Pulmonary artery endothelial cell (primary cell): ENCODE measurements around the gene DUSP23. TPM values are rescaled to one million over a fixed set of nuclear protein-coding genes. Genes with fewer than 3 reads are reported as not detected.
A peak's percentile ranks its signal among the peaks of the same experiment; 100 is the strongest.

Experiments used
- DNase-seq: peaks from one replicate; pipeline ENCODE4 v3.0.0-alpha.2; 2011; ENCODE audit warnings: low read depth, low spot score
- total RNA-seq: library from RNA; depleted of rRNA; stranded (reverse); fragments of >200 nt; gene quantifications from 2 replicates; pipeline ENCODE4 v1.2.3, GENCODE V29; 2014

The DUSP23 gene
- 59.7 and 181 TPM in 2 replicates for total RNA-seq

DNA sequence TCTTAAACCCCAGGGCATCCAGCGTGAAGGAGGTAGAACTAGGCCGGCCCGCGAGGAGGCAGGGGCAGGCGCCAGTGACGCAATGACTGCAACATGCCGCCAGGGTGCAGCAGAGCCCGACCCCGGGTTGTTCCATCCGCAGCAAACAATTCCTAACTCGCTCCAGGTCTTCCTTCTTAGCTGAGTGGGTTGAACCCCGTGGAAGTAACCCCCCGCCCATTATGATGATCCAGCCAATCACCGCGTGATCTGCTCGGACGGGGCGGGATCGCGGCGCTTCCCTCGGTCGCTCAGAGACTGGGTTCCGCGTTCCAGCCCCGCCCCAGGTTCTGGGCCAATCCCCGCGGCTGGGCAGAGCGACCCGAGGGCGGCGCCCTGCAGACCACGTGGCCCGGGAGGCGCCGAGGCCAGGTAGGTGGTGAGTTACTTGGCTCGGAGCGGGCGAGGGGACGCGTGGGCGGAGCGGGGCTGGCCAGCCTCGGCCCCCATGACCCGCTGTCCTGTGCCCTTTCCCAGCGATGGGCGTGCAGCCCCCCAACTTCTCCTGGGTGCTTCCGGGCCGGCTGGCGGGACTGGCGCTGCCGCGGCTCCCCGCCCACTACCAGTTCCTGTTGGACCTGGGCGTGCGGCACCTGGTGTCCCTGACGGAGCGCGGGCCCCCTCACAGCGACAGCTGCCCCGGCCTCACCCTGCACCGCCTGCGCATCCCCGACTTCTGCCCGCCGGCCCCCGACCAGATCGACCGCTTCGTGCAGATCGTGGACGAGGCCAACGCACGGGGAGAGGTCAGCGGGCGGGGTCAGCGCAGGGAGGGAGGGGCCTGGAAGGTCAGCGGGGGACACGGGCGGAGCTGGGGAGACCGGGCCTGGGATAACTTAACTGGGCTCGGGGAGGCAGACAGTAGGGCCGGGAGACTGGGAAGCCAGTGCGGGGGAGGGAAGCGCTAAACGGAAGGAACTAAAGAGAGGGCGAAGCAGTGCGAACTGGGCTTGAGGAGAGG lies at the start of gene DUSP23:
TSS of gene DUSP23 (plus strand) at position 380 of the 1,000 bp plus-strand sequence. CDS start at position 519, 139 bp downstream.
- DNase-seq = peak; percentile 95

DNA sequence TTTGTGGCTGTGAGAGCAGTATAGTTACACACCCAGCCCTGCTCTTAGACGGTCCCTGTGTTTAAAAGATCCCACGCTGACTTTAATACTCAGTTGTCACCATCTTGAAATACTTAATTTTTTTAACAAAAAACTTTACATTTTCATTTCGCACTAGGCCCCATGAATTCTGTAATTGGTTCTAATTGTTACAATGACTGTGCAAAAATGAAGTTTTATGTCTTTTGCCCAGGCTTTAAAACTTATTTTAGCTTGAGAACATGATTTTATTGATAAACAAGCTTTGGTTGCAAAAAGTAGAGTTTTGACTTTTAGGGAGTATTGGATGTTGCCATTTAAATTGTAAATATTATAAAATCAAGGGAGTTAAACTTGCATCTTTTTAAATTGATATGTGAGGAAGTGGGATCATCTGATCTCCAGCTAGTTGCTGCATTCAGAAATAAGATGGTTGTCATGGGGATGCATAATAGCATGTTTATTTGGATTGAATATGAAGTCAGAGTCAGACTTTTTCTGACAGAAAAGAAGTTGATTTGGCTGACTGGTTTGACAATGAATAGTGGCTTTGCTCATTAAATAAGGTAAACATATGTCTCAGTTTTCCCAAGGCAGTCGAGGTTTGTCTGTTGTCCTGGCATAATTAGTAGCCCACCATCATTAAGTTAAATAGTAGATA lies 43.4 kb upstream of the DUSP23 start:
- no peak for DNase-seq

DNA sequence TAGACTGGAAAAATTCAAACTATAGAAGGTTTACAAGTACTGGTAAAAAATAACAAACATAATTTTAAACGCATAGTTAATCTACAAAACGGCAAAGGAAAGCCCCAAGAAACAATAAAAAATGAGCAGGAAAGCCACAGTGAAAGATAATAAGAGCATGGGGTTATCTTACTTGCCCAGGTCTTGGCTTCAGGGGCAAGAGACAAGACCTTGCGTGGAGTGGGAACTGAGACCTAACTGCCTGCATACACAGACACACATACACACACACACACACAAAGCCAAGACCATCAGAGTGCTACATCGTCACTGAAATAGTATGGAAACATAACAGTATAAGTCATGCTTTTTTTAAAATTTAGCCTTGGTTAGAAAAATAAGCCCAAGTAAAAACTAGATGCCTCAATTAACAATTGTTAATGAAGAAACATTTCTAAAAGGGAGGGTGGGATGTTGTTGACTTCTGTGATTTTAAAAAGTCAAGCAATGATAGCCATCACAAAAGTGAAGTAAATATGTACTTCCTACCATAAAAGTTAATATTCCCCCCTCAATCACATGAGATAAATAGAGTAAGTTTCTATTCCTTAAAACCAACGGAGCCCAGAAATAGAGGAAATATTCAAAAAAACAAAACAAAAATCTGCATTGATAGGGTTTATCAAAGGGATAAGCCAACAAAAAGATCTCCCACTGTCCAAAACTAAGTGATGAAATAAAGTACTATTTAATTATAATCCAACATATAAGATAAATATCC lies 36.9 kb upstream of the DUSP23 start:
- DNase-seq = no peak

DNA sequence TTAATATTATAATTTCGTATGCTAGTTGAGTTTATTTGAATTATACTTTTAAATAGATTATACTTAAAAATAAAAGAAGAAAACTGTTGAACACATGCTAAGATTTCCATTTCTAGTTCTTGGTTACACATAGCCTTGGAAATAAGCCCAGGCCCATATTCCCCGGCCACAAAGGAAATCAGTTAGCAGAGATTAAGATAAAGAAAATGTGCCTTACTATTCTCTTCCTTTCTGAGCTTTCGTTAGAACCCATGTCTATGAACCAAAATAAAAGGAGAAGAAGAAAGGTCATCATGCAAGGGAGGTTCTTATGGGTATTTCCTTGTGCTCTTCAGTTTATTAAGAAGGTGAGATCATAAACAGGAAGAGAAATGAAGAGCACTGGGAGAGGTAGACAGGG lies 34.1 kb upstream of the DUSP23 start:
- DNase-seq = peak; percentile 45

DNA sequence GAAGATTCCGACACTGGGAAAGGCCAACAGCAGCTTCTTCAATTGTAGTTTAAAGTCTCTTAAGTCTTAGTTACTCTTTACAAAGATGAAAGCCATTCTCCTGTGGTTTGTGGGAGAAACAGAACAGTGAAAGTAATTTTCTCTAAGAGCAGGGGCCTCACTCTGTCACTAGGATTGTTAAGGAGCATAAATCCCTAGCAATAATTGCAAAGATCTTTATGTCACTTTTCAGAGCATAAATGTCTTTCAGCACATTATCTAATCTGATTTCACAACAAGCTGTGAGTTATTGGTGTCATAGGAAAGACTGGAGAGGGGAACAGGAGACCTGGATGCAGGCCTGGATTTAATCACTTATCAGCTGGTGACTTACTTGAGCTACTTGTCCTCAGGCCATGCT lies 32.4 kb upstream of the DUSP23 start:
- no peak for DNase-seq

DNA sequence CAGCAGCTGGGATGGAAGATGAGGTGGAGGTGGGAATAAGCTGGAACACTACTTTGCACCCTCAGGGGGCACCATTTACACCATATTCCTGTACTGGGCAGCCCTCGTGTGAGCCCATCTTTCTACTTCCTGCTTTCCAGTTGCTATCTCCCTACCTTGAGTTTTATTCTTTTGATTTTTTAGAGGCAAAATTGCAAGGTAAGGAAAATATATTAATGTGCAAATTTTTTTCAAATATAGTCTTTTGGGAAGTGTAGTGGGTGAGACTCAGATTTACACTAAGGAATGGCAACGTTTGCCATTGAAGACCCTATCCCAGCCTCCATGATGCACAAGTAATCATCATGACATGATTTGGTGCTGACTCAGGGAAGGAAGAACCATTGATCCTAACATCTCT lies 31.1 kb upstream of the DUSP23 start:
- DNase-seq = no peak

DNA sequence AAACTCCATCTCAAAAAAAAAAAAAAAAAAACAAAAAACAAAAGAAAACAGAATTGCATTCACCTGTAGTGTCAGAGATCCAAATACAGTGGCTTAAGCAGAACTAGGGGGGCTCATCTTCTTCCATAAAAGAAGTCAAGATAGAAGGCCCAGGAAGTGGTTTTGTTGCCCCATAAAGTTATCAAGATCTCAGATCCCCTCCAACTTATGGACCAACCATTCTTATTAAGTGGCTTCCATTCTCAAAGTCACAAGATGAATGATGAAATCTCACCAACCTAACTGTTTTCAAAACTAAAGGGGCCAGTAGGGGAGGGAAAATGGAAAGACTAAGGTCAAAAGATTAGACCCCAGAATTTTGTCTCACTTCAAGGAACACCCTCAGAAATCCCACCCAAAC lies 30.1 kb upstream of the DUSP23 start:
- no peak for DNase-seq

DNA sequence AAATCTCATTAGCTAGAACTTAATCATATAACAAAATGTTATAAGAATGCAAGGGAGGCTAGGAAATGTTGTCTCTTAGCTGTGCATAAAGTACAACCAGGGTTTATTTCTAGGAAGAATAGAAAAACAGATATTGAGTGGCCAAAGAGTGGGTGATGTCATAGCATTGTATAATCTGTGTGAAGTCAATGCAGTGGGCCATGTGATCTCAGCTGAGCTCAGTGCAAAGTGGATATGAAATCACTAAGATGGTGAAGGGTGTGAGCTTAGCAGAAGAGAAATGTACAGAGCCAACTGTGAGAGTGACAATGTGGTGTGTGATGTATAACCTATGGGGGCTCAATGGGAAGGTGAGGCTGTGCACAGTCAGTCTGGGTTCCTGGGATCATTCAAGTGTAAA lies 29.7 kb upstream of the DUSP23 start:
- DNase-seq = no peak

DNA sequence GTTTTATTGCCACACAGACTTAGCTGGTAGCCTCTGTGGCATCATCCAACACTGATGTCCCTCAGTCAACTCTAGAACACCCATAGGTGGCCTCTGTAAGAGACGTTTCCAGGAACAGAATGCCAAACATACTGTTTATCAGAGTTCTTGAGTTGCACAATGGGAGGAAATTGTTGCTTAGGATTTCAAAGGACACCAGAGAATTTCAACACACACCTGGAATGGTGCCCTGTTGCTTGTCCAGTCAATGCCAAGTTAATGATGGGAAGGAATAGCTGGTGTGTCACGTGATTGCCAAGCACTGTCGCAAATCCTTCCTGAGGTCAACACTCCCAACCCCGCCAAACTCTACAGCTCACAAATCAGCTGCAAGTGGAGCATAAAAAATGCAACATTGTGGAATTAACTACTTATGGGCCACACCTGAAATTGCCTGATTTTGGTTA lies 28.6 kb upstream of the DUSP23 start:
- DNase-seq = peak; percentile 93

DNA sequence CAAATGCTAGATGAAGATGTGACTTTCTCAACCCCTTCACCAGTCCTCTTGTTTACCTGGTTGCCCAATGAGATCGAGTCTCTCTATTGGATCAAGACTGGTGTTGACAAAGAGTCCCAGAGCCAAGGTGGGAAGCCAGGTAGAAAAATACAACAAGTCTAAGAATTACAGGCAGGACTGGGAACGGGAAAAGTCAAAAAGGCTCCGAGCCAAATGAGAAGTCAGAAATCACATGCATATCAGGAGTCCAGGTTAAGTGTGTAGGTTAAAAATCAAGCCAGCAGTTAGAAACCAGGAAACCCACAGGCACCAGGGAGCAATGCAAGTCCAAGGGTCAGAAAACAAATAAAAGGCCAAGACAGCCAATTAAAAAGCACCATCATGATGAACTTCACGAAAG lies 27.4 kb upstream of the DUSP23 start:
- DNase-seq = no peak

DNA sequence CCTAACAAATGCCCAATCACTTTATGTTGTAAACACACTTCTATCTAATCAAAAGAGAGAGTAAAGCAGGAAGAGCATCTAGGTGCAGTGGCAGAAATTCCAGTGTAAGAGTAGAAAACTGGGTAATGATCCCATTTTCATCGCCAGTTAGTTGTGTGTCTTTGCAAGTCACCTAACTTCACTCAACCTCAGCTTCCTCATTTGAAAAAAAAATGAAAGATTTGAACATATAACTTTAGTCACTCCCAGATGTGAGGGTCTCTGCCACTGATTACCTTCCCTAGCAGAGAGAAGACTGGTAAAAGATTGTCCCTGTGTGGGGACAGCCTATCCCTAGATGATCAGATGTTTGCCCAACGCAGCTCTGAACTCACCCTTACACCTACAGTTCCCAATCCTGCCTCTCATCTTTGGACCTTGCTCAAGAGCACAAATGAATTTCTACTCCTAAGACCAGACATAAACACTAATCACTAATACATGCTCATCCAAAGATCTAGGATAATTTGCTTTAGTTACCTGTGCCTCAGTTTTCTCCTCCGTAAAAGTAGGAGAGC lies 25.2 kb upstream of the DUSP23 start:
- DNase-seq = no peak

DNA sequence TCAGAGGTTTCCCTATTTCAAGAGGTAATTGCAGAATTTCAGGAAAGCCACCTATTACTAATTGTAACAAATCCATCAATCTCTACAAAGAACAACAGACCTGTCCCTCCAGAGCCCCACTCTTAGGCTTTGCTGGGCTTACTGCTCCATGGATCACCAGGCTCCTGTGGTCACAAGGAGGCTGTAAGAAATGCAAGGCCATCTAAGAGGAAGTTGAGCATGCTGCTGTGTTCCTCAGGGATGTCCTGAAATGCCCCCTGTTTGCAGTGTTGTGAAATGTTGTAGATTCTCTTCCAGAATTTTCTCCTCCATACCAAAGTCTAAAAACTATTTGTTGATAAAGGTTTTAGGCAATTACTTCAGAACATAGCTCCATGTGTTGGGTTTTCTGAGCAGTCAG lies 24.4 kb upstream of the DUSP23 start:
- DNase-seq = no peak

DNA sequence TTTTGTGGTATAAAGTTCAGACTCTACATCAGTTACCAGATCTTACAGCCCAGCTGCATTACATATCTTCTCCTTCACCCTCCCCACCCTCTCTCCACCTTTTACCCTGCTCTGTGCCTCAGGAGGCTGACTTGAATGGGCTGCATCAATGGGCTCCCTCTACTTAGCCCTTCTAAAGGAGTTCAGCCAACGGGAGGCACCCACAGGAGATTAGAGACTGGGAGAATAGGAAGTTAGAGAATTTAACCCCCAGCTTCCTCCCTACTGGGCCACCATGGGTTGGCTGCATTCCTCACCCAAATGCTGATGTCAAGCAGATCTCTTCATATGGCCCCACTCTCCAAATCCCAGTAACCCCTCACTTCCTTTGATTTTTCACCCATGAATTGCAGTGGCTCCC lies 17.1 kb upstream of the DUSP23 start:
- no peak for DNase-seq

DNA sequence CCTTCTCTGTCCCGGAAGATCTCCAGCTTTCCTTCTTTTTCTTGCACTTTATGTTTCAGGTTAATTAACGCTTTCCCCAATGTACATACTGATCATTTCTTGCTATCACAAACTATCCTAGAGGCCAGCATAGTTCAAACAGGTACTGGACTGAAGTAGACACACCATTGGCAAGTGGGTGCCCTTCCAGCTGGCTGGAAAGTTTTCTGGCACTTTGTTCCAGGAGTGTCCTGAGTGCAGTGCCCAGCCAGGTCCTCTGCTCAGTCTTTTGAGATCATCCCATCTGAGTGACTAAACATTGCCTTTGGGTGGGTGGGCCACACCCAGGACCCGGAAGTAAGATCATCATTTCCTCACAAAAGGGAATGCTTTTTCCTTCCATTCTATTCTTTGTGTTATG lies 15.0 kb upstream of the DUSP23 start:
- DNase-seq = no peak

DNA sequence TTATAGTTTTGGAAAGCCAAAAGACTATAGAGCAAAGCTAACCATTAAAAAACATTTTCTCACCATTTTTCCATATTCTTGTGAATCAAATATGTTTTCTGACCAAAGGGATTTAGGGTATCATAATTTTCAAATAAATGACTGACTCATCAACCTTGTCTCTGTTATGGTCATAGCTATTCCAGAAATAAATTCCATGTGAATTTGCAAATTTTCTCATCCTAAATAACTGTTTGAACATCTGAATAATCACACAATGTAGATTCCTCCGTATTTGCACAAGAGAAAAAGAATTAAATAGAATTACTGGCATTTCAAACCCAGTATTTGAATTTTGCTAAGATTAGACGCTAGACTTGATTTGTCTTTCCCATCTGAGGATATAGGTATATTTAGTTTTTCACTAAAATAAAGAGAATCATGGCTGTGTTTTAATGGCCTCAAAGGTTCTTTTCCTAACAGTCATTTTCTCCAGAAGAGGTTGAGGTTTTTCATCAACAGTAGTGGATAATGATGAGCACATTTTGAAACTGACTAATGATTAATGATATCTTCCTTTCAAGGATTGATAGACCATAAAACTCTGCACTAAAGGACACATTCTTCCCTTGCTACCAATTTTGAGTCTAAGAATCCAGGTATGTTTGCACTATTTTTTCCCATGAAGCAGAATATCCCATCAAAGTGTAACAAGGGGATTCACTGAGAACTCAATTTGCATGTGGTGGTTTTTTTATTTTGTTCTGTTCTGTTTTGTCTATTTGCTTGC lies 9.5 kb upstream of the DUSP23 start:
- no peak for DNase-seq

DNA sequence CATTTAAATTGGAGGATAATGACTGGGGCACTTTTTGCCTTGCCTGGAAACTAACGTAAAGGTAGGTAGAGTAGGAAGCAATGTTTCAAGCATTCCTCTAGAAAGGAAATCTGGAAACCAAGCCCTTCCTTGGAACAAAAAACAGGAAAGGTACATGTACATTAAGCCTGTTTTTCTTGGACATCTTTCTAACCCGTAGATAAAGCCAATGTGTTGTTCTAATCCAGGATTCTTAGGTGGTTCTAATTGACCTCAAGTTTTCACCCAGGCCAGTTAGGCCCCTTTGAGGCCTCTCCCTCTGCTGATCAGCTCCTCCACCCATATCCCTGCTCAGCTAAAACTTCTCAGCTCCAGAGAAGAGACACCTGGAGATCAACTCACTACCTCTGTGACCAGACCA lies 6.3 kb upstream of the DUSP23 start:
- no peak for DNase-seq

DNA sequence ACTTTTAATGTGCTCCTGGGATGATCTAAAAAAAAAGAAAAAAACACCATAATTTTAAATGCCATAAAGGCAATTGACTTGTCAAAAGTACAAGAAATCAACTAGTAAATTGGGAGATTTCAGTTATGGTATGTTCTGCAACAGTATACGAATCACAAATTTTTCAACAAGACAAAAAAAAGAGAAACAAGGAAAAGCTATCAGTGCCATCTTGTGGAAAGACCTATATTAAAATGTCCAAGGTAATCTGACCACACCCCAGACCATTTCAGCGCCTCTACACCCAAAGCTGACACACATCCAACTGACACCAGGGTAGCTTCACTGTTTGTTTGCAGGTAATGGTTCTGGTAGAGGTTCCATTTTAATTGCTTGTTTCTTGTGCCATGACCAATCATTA lies 5.0 kb upstream of the DUSP23 start:
- DNase-seq = no peak

DNA sequence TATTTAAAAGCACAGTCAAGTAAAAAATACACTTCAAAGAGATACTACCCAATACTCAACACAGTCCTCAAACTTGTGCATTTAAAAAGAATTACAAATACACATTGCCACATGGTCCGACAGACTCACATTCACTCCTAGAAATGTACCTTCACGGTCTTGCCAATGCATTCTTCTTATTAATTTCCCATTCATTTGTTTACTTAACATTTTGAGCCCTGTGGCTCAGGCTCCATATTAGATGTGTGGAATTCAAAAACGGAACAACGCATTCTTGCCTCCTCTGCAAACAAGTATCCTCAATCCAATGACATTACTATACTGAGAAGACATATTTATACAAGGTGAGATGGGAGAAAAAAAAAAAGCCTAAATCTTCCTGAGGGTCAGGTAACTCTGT lies 2.5 kb upstream of the DUSP23 start:
- DNase-seq = no peak

DNA sequence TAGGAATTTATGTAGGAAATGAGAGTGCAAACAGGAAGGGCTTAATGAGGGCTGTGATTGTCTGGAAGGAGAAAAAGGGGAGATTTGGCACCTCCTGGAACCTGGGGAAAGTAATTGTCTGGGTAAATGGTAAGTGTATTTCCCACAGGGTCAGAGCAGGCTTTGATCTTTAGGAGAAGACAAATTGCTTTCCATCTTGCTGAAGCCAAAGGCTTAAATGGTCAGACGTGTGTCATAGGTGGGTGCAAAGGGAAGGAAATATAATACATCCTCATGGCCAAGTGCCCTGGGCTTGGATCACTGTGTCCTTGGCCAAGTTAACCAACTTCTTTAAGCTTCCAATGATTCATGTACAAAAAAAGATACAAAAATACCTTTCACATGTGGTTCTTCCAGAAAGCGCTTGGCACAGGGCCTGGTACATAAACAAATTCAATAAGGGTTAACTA lies 1.3 kb upstream of the DUSP23 start:
- DNase-seq = peak; percentile 86

DNA sequence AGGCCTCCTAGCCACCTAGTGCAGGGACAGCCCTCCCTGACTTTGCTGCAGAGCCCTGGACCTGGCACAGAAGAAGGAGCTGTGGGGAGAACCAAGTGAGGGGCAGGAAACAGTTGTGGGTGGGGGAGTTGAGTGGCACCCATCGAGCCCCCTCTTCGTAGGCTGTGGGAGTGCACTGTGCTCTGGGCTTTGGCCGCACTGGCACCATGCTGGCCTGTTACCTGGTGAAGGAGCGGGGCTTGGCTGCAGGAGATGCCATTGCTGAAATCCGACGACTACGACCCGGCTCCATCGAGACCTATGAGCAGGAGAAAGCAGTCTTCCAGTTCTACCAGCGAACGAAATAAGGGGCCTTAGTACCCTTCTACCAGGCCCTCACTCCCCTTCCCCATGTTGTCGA lies 1.2 kb downstream of the DUSP23 start:
- no peak for DNase-seq

DNA sequence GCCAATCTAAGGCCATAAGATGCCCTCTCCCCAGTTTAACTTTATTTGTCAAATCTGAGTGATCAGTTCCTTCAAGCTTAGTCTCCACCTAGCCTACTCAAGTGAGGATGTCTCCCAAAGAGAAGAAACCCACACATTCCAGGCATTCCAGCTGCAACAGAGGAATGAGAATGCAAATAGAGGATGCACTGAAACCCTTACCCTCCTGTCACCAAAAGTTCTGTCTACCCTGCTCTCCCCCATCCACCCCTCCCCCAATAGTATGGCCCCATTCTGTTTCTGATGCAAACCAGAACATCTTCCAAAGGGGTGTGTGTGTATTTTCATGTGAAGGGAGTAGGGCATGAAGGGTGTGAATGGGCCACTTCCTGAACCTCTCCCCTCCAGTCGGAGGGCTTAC lies 3.0 kb downstream of the DUSP23 start:
- DNase-seq = no peak
